Kidney tubule cell (primary cell): ENCODE results near the gene RXRA.
"Not testable (repeated sequence)": the region's sequence is repeated elsewhere in the genome, so short reads cannot be mapped to it uniquely, and the experiment has no call there.

ENCODE experiments used
- DNase-seq: peaks from one replicate; pipeline ENCODE4 v3.0.0-alpha.2; 2018; ENCODE audit warnings: low spot score

The RXRA gene

GRCh38 chr9:134307674-134308638, 18.3 kb upstream of the RXRA start:
- no peak for DNase-seq

GRCh38 chr9:134308639-134309220, 17.5 kb upstream of the RXRA start:
- DNase-seq, result not testable (repeated sequence)

DNA sequence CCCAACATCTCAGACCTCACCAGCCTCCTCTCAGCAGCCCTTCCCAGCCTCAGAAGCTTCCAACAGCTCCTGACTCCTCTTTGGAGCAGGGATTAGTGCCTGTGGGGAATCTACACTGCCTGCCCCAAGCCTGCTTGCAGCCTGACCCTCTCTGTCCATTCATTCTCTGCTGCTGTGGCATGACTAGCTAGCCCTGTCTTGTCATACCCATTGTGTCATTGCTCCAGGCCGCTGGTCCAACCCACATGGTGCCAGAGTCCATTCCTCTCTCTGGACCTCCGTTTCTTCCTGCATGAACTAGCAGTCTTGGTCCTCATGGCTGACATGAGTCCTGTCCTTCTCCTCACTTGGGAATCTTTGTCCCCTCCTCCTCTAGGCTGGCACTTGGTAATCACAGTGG, 12.8 kb upstream of the RXRA start:
- DNase-seq, result no peak

- no peak for DNase-seq
These were observed 12.0 kb upstream of the RXRA start for GRCh38 chr9:134314039-134314949.

GRCh38 chr9:134314950-134315715, 11.1 kb upstream of the RXRA start:
- DNase-seq, result no peak

GRCh38 chr9:134315716-134316448, 10.4 kb upstream of the RXRA start:
- DNase-seq, result no peak

- DNase-seq, result no peak
These were observed 9.7 kb upstream of the RXRA start for GRCh38 chr9:134316449-134317160.

- DNase-seq, result no peak
These were observed 8.9 kb upstream of the RXRA start for GRCh38 chr9:134317400-134317789.

GRCh38 chr9:134317790-134318414, 8.4 kb upstream of the RXRA start:
- DNase-seq, result no peak

DNA sequence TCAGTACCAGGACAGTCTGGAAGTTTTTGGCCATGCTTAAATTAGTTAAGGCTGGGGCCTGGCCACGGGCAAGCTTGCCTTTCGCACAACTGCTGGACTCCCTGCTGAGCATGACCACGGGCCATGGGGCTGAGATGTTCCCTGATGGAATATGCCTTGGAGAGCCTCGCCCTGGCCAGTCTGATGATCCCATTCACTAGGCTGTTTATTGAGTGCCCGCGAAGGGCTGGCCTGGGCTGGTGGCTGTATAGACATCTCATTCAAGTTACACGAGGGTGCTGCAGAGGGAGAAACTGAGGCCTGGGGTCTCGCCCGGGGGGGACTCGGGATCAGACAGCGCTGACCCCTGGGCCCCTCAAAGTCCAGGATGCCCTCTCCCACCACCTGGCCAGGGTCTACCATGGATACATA, 7.8 kb upstream of the RXRA start:
- no peak for DNase-seq

- DNase-seq, result no peak
These were observed 7.3 kb upstream of the RXRA start for GRCh38 chr9:134318941-134319305.

DNA sequence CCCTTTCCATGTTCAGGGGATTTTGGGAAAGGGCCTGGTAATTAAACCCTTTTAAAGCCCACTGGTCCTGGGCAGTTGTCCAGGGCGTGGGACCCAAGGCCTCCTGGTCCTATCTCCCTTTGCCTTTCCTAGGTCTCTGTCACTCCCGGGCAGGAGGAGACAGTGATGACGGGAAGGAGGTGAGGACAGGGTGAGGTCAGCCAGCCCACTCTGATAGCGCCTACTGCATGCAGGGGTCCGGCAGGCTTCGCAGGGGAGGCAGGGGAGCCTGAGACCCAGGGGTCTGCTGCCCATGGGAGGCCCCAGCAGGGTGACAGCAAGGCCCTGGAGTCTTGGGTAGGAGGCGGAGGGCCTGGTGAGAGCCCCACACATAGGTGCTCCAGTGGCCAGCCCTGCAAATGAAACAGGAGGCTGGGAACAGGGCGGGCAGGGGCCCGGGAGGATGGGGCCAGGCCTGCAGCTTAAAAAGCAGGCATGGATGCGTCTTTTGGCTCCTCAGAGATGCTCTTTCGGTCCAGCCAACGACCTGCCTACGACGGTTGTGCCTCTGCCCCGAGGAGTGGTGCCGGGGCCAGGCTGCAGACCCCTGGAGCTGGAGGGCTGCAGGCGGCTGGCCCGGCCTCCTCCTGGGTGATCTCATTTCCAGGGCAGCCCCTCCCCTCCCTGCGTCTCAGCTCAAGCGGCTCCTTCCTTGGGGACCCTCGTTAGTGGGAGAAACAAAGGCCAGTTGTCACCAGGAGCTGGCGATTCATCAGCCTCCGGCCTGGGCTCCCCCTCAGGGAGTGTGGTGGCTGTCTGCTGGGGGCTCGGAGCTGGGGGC, 6.7 kb upstream of the RXRA start:
- no peak for DNase-seq

DNA sequence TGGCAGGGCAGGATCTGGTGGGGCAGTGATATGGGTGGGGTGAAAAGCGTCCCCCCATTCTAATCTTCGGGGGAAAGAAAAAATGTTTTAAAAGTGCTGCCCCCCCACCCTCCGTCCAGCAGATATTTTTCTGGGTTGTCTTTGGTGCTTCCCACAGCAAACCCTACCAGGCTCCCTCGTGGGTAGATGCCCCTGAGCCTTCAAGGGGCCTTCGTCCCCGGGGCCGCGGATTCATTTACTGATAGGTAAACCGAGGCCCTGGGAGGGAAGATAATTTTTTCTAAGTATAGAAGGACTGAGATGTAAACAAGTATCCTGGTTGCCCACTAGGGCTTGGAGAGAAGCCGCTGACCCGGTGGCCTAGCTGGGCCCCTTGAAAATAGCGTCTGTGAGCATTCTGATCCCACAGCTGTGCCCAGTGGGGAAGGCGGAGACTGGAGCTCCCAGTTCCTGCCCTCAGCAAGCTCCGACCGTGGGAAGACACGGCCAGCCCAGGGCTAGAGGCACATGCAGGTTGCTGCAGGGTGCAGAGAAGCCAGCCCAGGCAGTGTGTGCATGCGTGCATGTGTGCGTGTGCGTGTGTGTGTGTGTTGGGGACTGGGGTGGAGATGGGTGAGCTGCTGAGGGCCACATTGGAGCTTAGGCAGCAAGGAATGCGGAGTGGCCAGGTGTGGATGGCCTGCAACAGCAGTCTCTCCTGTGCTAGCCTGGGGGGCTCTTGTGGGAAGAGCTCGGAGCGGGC, 6.0 kb upstream of the RXRA start:
- DNase-seq, result no peak

DNA sequence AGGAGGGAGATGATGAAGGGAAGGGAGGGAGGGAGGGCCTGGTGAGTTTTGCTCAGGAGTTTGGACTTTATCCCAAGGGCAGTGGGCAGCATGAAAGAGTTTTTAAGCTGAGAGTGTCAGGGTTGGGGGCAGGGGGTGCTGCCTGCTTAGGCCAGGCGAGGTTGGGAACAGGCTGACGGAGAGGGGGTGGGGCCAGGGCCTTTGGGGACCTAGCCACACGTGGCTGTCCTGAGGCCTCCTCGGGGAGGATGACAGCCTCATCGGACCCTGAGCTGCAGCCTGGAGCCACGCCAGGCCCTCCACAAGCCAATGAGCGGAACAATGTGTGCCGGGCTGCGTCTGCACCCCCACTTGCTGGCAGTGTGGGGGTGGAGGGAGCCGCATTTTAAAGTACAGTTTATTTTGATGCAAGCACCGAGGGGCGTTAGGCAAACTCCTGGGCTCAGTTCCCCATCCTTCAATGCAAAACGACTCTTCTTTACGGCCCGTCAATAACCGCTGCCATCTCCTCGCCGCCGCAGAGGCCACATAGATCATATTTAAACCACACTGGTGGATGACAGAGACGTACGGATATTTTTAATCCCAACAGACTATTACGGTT, 5.3 kb upstream of the RXRA start:
- DNase-seq, result no peak

- no peak for DNase-seq
These were observed 4.7 kb upstream of the RXRA start for GRCh38 chr9:134321531-134321930.

DNA sequence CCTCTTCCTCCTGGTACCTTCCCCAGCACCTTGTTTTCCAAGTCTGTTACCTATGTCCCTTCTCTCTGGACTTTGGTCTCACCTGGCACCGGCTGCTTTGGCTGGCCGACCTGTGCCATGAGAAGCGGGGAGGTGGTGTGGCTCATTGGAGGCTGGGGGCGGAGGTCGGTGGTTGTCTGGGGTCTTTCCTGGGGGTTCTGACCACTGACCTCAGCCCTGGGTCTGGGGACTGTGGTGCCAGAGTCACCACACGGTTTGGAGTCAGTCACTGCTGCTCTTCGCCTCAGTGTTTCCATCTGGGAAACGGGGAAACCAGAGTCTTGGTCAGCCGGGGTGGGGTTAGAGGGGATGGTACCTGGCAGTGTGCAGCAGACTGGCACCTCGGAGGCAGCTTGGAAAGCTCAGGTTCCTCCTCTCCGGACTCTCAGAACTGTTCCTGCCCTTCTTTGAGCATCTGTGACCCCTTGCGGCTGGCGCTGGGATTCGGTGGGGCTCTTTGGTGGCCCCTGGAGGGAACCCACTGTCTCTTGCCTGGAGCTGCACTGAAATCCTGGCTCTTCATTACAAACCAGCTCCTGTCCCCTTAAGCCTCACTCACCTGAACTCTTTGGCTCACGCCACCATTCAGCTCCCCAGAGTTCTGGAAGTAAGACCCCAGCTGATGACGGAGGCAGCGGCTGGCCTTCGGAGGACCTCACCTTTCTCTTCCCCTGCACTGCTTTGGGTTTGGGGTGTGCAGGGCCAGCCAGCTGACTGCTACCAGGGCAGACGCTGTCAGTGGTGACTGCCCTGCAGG, 4.1 kb upstream of the RXRA start:
- DNase-seq, result no peak

- no peak for DNase-seq
These were observed 3.4 kb upstream of the RXRA start for GRCh38 chr9:134322781-134323241.
